Mesenchymal stem cell (in vitro differentiated cells and primary cell): ENCODE measurements around the gene CDK9.

ENCODE experiments used
- DNase-seq: peaks from one replicate; pipeline ENCODE4 v3.0.0-alpha.2; 2013
- H2AFZ ChIP-seq: one replicate; pipeline ENCODE4 v1.6.1; 2013; ENCODE audit warnings: low read depth, mild to moderate bottlenecking, control low read depth, inconsistent platforms, low read length, moderate library complexity
- H2AK5ac ChIP-seq: 2 replicates; pipeline ENCODE4 v1.6.1; 2013; ENCODE audit warnings: low read length, moderate library complexity, mild to moderate bottlenecking, inconsistent platforms; ENCODE audit not compliant: severe bottlenecking
- H2BK120ac ChIP-seq: one replicate; pipeline ENCODE4 v1.6.1; 2013; ENCODE audit warnings: low read depth, mild to moderate bottlenecking, inconsistent platforms, low read length, moderate library complexity
- H2BK12ac ChIP-seq, 2 experiments: one replicate each; pipeline ENCODE4 v1.6.1; 2013; ENCODE audit warnings: inconsistent platforms in 2 of 2, low read length in 2 of 2, mild to moderate bottlenecking in 2 of 2, moderate library complexity in 2 of 2, control low read depth in 1 of 2
- H2BK15ac ChIP-seq: one replicate; pipeline ENCODE4 v1.6.1; 2013; ENCODE audit warnings: mild to moderate bottlenecking, low read depth, inconsistent platforms; ENCODE audit not compliant: poor library complexity, severe bottlenecking
- H2BK5ac ChIP-seq: 2 replicates; pipeline ENCODE4 v1.6.1; 2013; ENCODE audit warnings: low read depth, mild to moderate bottlenecking, low read length, control low read depth, inconsistent platforms; ENCODE audit not compliant: poor library complexity, severe bottlenecking
- H3K14ac ChIP-seq, 2 experiments: one replicate each; pipeline ENCODE4 v1.6.1; 2013; ENCODE audit warnings: inconsistent platforms in 2 of 2, low read length in 2 of 2, control low read depth in 1 of 2, mild to moderate bottlenecking in 1 of 2, moderate library complexity in 1 of 2
- H3K18ac ChIP-seq, 2 experiments: one replicate each; pipeline ENCODE4 v1.6.1; 2013; ENCODE audit warnings: inconsistent platforms in 2 of 2, low read length in 2 of 2, control low read depth in 1 of 2, low read depth in 1 of 2, mild to moderate bottlenecking in 1 of 2
- H3K23ac ChIP-seq, 2 experiments: one replicate each; pipeline ENCODE4 v1.6.1; 2013; ENCODE audit warnings: inconsistent platforms in 2 of 2, low read length in 2 of 2, mild to moderate bottlenecking in 2 of 2, moderate library complexity in 2 of 2, control low read depth in 1 of 2
- H3K27ac ChIP-seq: 2 replicates; pipeline ENCODE4 v1.5.1; 2013; ENCODE audit warnings: mild to moderate bottlenecking, moderate library complexity, low read length, control low read depth, inconsistent platforms; ENCODE audit not compliant: poor library complexity, severe bottlenecking
- H3K27me3 ChIP-seq, 2 experiments: 2 replicates each; pipeline versions ENCODE4 v1.6.1 to v1.7.0; 2013; ENCODE audit warnings: low read length in 2 of 2, mild to moderate bottlenecking in 2 of 2, moderate library complexity in 2 of 2, control low read depth in 1 of 2, inconsistent platforms in 1 of 2; ENCODE audit not compliant: control insufficient read depth in 1 of 2, insufficient read depth in 1 of 2
- H3K36me3 ChIP-seq, 2 experiments: 2 replicates each; pipeline versions ENCODE4 v1.6.1 to v1.7.0; 2013; ENCODE audit warnings: low read length in 2 of 2, control low read depth in 1 of 2, inconsistent platforms in 1 of 2, low read depth in 1 of 2, mild to moderate bottlenecking in 1 of 2; ENCODE audit not compliant: insufficient read depth in 2 of 2, control insufficient read depth in 1 of 2
- H3K4ac ChIP-seq, 2 experiments: one replicate each; pipeline ENCODE4 v1.6.1; 2013; ENCODE audit warnings: inconsistent platforms in 2 of 2, low read length in 2 of 2, mild to moderate bottlenecking in 2 of 2, moderate library complexity in 2 of 2, control low read depth in 1 of 2, low read depth in 1 of 2
- H3K4me1 ChIP-seq: 2 replicates; pipeline ENCODE4 v1.6.1; 2013; ENCODE audit warnings: low read depth, low read length, control low read depth; ENCODE audit not compliant: control insufficient read depth, insufficient read depth
- H3K4me2 ChIP-seq: 2 replicates; pipeline ENCODE4 v1.6.1; 2013; ENCODE audit warnings: low read length, mild to moderate bottlenecking, inconsistent platforms; ENCODE audit not compliant: poor library complexity, severe bottlenecking
- H3K4me3 ChIP-seq, 2 experiments: 2 replicates each; pipeline versions ENCODE4 v1.5.1 to v1.7.0; 2013; ENCODE audit warnings: low read length in 2 of 2, mild to moderate bottlenecking in 2 of 2, control low read depth in 1 of 2, low read depth in 1 of 2; ENCODE audit not compliant: insufficient read depth in 1 of 2
- H3K79me1 ChIP-seq: replicated peaks from 2 replicates; pipeline ENCODE4 v1.6.1; 2013; ENCODE audit warnings: mild to moderate bottlenecking, control low read depth, low read length, inconsistent platforms; ENCODE audit not compliant: poor library complexity, severe bottlenecking
- H3K9ac ChIP-seq: 2 replicates; pipeline ENCODE4 v1.7.0; 2013; ENCODE audit warnings: mild to moderate bottlenecking, low read length, moderate library complexity
- H3K9me3 ChIP-seq: 2 replicates; pipeline ENCODE4 v1.7.0; 2013; ENCODE audit warnings: mild to moderate bottlenecking, low read length; ENCODE audit not compliant: control insufficient read depth
- H4K8ac ChIP-seq: one replicate; pipeline ENCODE4 v1.6.1; 2013; ENCODE audit warnings: inconsistent platforms, mild to moderate bottlenecking, low read length, moderate library complexity
- H4K91ac ChIP-seq: one replicate; pipeline ENCODE4 v1.6.1; 2013; ENCODE audit warnings: mild to moderate bottlenecking, low read length, inconsistent platforms
- WGBS: methylation state at CpG from one replicate; pipeline ENCODE4 v1.1.7; 2013; ENCODE audit warnings: mixed read lengths; 5-methylcytosine and 5-hydroxymethylcytosine counted together

CDK9 gene

GRCh38 chr9:127786773-127787104 is 905 bp downstream of the CDK9 start:
- Histone ChIP-seq H3K27me3 (no peaks in the 10 kb centered on the region), H3K4me2 (peak overlapping the region; percentile 62), H2BK15ac (no peak overlapping the region), H3K23ac (no peak overlapping the region), H3K14ac (no peak overlapping the region), H3K27ac (peak overlapping the region; percentile 84), H2BK12ac (no peak overlapping the region), H4K8ac (no peak overlapping the region), H2BK120ac (no peak overlapping the region), H3K4ac (peak overlapping the region; percentile 82 to 91), H3K9me3 (no peaks in the 10 kb centered on the region), H4K91ac (peak overlapping the region; percentile 25), H3K9ac (peak overlapping the region; percentile 93), H3K18ac (peak overlapping the region; percentile 31 to 73), H3K79me1 (peaks cover 23% of the 10 kb centered on the region), H2AFZ (no peak overlapping the region), H3K4me3 (peak overlapping the region; percentile 79 to 93), H3K36me3 (peaks cover 43 to 48% of the 10 kb centered on the region in 2 experiments), H2BK5ac (no peak overlapping the region), H3K4me1 (peaks cover 18% of the 10 kb centered on the region), H2AK5ac (no peak overlapping the region)
- WGBS = 0% methylated on average over 9 of the region's 12 CpGs
- no peak for DNase-seq

- Histone ChIP-seq H2AFZ (no peak overlapping the region), H3K9me3 (no peaks in the 10 kb centered on the region), H4K91ac (no peak overlapping the region), H3K36me3 (peaks cover 58 to 64% of the 10 kb centered on the region in 2 experiments), H3K18ac (no peak overlapping the region), H2BK15ac (no peak overlapping the region), H3K14ac (no peak overlapping the region), H3K4me3 (no peak overlapping the region), H3K4ac (no peak overlapping the region), H2BK120ac (no peak overlapping the region), H2AK5ac (no peak overlapping the region), H3K79me1 (peaks cover 30% of the 10 kb centered on the region), H3K27ac (no peak overlapping the region), H4K8ac (no peak overlapping the region), H3K27me3 (no peaks in the 10 kb centered on the region), H3K4me2 (no peak overlapping the region), H2BK12ac (no peak overlapping the region), H3K4me1 (peaks cover 19% of the 10 kb centered on the region), H3K9ac (no peak overlapping the region), H3K23ac (peak overlapping the region in 1 of 2 experiments; percentile 46), H2BK5ac (no peak overlapping the region)
- WGBS = 95% methylated on average over 26 of the region's 26 CpGs
- DNase-seq = no peak
Measured at GRCh38 chr9:127788337-127789011, 2.6 kb downstream of the CDK9 start.

- no peak overlapping the region for H2AK5ac ChIP-seq
- no peak overlapping the region for H3K4ac ChIP-seq
- H3K27ac ChIP-seq = no peak overlapping the region
- H3K4me2 ChIP-seq = no peak overlapping the region
- no peak overlapping the region for H3K9ac ChIP-seq
- H3K36me3 ChIP-seq = peaks cover 62 to 67% of the 10 kb centered on the region in 2 experiments
- H3K4me3 ChIP-seq = no peak overlapping the region
- H2BK15ac ChIP-seq = no peak overlapping the region
- H3K23ac ChIP-seq = no peak overlapping the region
- peaks cover 19% of the 10 kb centered on the region for H3K4me1 ChIP-seq
- H2BK12ac ChIP-seq = no peak overlapping the region
- DNase-seq = no peak
- no peak overlapping the region for H2BK5ac ChIP-seq
- H3K14ac ChIP-seq = no peak overlapping the region
- H4K91ac ChIP-seq = no peak overlapping the region
- H3K18ac ChIP-seq = no peak overlapping the region
- peak overlapping the region; percentile 19 for H4K8ac ChIP-seq
- H3K9me3 ChIP-seq = no peaks in the 10 kb centered on the region
- peaks cover 30% of the 10 kb centered on the region for H3K79me1 ChIP-seq
- H2AFZ ChIP-seq = no peak overlapping the region
- H3K27me3 ChIP-seq = no peaks in the 10 kb centered on the region
- H2BK120ac ChIP-seq = no peak overlapping the region
- 94% methylated on average over 25 of the region's 25 CpGs for WGBS
Measured at GRCh38 chr9:127789179-127789578, 3.3 kb downstream of the CDK9 start.

GRCh38 chr9:127790094-127790855 is 4.4 kb downstream of the CDK9 start:
- no peak overlapping the region for H2AK5ac ChIP-seq
- no peak overlapping the region for H3K27ac ChIP-seq
- H3K9me3 ChIP-seq = no peaks in the 10 kb centered on the region
- H2AFZ ChIP-seq = no peak overlapping the region
- H2BK5ac ChIP-seq = no peak overlapping the region
- H2BK12ac ChIP-seq = no peak overlapping the region
- DNase-seq = no peak
- no peak overlapping the region for H3K4ac ChIP-seq
- no peaks in the 10 kb centered on the region for H3K27me3 ChIP-seq
- H4K8ac ChIP-seq = no peak overlapping the region
- 94% methylated on average over 7 of the region's 9 CpGs for WGBS
- H4K91ac ChIP-seq = peak overlapping the region; percentile 36
- no peak overlapping the region for H3K18ac ChIP-seq
- no peak overlapping the region for H3K23ac ChIP-seq
- peaks cover 22% of the 10 kb centered on the region for H3K4me1 ChIP-seq
- H2BK120ac ChIP-seq = no peak overlapping the region
- H3K14ac ChIP-seq = no peak overlapping the region
- H3K79me1 ChIP-seq = peaks cover 33% of the 10 kb centered on the region
- H3K4me2 ChIP-seq = no peak overlapping the region
- peak overlapping the region; percentile 14 for H3K9ac ChIP-seq
- no peak overlapping the region for H2BK15ac ChIP-seq
- H3K4me3 ChIP-seq = no peak overlapping the region
- H3K36me3 ChIP-seq = peaks cover 70 to 72% of the 10 kb centered on the region in 2 experiments
